GM10847 (cell line): ENCODE measurements around the gene CRAMP1.

ENCODE experiments used
- POLR2A ChIP-seq: IDR thresholded peaks from 2 replicates; pipeline ENCODE4 v1.6.1; 2011; ENCODE audit not compliant: insufficient read length; ENCODE audit errors: extremely low read depth

CRAMP1 gene

DNA sequence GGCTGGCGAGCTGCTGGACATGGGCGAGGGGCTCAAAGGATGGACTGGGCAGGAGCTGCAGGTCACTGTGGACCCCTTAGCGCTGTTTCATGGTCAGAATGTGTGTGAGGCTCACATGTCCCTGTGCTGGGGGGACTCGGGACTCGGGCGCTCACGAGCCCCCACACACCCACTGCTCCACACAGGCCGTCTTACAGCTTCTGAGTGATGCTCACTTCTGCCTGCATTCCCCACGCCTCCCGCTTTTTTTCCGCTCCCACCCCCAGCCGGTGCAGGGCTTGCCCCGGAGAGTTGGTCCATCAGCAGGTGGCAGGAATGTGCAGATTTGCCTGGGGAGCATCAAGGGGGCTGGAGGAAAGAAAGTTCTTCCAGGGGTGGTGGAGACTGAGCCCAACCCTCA, 45.7 kb downstream of the CRAMP1 start:
- no peak for TF ChIP-seq POLR2A

DNA sequence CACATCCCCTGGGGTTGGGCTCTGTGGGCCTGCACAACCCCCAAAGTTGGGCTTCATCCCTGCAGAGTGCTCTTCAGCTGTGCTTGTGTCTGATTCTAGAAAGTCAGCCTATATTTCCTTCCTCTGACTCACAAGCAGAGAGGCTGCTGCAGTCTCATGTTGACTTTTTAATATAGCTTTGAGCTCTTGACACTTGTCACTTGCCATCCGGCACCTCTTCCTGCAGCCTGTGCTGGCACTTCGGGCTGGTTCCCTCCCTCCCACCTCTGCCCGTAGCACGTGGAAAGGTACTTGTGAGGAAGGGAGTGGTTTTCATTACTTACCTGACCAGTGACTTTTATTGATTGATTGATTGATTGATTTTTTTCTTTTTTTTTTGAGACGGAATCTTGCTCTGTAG, 46.9 kb downstream of the CRAMP1 start:
- no peak for TF ChIP-seq POLR2A

DNA sequence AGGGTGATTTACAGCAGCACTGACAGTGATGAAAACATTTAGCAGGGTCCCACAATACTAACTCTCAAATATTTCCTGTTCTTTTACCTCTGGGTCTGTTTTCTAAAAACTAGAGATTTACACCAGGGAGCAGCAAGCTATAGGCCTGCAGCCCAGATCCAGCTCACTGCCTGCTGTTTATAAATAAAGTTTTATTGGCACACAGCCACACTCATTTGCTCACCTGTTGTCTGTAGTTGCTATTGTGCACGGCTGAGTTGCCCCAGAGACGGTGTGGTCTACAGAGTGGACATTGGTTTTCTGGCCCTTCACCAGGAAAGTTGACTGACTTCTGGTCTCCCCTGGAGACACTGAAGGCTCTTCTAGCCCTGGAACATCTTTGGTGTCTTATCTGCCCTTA, 49.7 kb downstream of the CRAMP1 start:
- no peak for TF ChIP-seq POLR2A

DNA sequence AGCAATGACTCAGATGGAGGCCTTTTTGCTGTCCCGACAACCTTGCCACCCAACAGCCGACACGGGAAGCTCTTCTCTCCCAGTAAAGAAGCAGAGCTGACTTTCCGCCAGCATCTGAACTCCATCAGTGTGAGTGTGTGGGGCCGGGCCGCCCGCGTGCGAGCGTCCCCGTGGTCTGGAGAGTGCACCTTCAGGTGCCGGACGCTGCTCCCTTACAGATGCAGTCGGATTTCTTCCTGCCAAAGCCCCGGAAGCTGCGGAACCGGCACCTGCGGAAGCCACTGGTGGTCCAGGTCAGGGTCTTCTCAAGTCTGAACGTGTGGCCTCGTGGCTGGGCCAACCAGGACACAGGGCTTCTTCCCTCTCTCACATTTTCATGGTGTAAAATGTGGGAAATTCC, 50.4 kb downstream of the CRAMP1 start:
- no peak for TF ChIP-seq POLR2A

DNA sequence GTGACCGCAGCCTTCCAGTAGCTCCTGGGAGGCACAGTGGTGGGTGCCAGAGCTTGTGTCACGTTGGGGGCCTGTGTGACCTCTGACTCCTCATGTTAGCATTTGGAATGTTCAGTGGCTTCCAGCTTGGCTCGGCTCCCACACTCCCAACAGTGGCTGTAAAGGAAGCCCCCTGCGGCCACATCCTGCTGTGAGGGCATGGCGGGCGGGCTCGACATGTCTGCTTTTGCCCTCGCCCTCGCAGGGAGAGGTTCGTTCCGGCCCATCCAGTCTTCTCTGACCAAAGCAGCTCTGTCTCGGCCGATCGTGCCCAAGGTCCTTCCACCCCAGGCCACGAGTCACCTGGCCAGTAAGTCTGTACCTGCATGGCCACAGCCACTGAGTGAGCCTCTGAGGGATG, 53.7 kb downstream of the CRAMP1 start:
- TF ChIP-seq POLR2A: no peak

DNA sequence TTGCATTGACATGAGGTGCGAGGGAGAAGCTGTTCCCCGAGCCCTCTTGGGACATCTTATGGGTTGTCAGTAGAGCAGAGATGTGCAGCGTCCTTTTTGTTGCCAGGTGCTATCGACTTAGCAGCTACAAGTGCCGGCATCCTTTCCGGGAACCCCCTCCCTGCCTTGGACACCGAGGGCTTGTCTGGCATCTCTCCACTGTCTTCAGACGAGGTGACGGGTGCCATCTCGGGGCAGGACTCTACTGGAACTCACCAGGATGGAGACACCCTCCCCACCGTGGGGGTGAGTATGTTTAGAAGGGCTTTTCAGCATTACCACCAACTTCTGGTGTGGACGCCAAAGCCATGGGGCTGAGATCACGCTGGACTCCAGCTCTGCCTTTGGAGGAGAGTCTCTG, 54.2 kb downstream of the CRAMP1 start:
- TF ChIP-seq POLR2A: no peak

DNA sequence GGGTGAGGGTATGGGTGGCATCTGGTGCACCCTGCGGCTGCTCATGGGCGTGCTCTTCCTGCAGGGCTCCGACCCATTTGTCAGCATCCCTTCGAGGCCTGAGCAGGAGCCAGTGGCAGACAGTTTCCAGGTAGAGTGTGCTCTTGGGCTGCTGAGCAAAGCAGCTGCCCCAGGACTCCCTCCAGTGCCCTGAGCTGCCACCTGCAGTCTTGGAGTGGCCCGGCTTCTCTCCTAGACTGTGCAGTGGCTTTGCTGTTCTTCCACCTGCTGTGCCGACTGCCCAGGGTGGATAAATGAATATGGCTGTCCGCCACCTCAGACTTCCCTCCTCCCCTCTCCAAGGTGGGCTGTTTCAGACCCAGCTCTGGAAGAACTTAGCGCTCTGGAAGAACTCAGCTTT, 55.1 kb downstream of the CRAMP1 start:
- no peak for TF ChIP-seq POLR2A

DNA sequence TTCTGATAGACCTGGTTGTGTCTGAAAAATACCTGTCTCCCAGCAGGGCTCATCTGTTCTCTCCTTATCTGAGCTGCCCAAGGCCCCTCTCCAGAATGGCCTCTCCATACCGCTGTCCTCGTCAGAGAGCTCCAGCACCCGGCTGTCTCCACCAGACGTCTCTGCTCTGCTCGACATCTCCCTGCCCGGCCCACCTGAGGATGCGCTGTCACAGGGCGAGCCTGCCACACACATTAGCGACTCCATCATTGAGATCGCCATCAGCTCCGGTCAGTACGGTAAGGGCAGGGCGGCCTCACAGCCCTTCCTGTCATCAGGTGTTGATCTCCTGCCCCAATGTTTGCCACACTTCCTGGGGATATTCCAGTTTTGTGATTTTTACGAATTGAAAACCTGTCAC, 55.8 kb downstream of the CRAMP1 start:
- no peak for TF ChIP-seq POLR2A

DNA sequence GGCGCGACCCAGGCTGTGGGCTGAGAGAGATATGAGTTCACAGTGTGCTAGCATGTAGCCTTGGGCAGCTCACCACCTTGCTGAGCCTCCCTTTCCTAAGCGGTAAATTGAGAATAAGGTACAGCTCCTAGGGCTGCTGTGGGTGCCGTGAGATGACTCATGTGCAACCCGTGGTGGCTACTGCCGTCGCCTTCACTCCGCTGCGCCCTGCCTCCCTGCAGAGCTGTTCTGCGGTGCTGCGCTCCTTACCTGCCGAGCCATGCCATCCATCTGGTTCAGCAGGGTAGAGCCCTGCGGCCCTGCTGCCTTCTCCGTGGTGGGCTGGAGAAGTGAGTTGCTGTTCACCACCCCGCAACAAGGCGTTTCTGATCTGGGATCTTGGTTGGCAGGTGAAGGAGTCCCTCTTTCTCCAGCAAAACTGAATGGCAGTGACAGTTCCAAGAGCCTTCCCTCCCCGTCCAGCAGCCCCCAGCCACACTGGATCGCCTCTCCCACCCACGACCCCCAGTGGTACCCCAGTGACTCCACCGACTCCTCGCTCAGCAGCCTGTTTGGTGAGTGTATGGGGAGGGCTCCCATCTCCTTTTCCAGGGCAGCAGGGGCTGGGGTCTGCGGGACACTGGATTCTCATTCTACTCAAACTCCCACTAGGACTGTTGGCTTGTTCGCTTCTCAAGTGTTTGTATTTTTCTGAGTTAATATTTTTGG, 56.6 kb downstream of the CRAMP1 start:
- no peak for TF ChIP-seq POLR2A

DNA sequence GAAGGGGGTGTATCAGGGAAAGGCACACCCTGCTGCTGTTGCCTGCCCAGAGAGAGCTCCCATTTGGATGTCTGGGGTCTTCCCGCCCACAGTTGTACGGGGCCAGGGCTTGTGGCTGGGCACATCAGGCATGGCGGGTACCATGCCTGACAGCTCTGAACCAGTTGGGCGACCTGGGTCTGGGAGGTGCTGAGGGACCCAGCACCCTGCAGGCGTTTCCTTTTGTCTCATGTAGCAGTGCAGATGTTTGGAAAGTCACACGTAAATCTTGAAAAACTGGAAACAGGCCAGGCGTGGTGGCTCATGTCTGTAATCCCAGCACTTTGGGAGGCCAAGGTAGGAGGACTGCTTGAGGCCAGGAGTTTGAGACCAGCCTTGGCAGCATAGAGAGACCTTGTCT, 57.5 kb downstream of the CRAMP1 start:
- TF ChIP-seq POLR2A: no peak

DNA sequence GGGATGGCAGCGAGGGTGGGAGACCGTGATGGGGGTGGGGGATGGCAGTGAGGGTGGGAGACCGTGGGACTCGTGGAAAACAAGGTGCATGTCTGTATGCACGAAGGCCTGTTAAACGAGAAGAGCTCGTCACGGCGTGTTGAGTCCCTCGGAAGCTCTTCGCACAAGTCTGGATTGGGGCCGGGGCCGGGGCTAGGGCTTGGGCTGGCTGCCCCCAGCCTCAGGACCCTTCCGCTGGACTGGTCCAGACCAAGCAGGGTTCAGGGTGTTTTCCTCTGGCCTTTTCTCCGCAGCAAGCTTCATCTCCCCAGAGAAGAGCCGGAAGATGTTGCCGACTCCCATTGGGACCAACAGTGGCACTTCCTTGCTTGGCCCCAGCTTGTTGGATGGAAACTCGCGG, 58.2 kb downstream of the CRAMP1 start:
- no peak for TF ChIP-seq POLR2A

DNA sequence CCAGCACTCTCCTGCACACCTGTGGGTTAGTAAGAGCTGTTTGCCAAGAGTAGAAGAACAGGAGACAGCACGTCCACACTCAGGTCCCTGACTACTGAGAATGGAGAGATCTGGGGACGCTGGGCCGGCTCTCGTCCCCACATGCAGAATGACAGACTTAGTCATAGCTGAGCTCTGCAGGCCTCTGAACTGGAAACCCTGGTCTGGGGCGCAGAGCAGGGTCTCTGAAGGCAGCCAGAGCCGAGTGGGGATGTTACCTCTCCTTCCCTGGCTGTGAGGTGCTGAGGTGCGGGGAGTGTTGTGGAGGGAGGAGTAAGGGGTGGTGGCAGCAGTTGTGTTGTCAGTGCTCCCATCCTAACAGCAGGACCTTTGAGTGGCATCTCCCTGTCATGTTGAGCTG, 58.7 kb downstream of the CRAMP1 start:
- no peak for TF ChIP-seq POLR2A

DNA sequence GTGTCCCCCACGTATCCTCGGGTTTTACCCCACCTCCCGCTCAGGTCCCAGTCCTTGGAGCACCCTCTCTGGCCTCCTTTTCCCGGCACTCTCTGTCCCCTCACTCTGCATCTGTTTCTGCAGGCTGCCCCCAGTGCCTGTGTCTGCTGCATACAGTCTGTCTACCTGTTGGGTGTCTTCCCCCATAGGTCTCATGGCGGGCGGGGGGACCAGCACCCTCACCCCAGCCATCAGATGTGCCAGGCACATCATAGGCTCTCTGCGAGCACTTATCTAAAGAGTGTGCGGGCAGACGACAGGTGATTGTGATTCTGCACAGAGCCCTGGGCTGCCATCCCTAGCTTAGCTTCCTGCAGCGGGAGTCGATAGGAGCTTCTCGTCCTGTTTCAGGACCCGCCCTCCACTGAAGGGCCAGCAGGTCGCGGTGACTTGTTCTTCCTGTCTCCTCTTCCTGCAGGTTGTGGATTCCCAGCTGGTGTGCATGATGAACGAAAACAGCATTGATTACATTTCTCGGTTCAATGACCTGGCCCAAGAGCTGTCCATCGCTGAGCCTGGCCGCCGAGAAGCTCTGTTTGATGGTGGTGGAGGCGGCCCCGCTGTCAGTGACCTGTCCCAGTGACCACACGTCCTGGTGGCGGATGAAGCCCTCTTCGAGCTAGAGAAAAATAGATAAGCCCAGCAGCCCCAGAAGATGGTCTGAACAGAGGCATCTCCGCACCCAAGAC, 61.4 kb downstream of the CRAMP1 start:
- no peak for TF ChIP-seq POLR2A

DNA sequence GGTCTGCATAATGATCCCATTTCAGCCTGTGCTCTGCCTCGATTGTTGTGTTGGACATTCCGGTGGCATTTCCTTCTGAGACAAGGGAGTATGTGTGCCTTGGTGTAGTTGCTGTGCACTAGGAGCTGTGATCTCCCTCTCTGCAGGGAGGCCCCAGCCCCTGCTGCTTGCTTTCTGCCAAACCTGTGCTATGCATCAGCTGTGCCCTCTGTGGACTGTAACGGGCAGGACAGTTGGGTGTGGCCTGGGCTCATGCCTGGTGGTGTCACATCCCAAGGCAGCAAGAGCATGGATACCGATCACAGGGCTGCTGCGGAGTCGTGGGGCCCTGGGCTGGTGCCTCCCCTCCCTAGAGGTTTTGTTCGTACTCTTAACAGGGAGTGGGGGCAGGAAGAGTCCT, 62.1 kb downstream of the CRAMP1 start:
- no peak for TF ChIP-seq POLR2A

DNA sequence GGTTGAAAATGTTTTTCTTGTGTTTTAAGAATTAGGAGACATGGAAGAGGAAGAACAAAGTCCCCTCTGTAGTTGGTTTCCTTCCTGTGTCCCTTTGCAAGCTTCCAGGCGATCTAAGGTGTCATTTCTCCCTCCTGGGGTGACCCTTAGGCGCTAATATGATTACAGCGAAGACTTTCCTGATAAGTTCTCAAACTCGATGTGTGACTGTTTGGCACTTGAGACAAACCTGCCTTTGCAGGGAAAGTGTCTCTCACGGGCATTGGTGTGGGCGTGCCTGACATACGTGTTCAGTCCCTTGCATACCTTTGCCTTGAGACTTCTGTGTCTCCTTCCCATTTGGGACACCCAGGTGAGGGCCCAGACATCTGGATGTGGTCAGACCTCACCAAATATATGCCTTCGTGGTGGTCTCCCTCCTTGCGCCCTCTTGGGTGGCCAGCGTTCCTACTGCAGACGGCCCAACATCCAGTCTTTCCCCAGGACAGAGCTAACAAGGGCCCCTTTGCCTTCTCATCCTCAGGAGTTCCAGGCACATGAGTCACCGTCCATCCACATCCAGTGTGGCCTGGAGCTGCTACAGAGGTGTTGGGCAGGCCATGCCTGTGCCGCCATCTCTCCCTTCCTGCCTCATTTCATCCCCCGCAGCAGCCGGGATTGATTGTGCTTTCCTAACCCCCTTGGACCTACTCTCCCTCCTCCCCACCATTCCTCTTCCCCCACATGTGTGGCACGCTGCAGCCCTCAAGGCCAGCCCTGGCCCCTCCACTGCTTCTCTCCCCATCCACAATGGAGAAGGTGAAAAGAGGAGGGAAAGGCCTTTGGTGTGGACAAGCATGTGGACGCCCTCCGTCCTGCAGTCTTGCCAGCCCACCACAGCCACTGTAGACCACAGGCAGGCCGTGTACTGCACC, 62.8 kb downstream of the CRAMP1 start:
- TF ChIP-seq POLR2A: no peak

DNA sequence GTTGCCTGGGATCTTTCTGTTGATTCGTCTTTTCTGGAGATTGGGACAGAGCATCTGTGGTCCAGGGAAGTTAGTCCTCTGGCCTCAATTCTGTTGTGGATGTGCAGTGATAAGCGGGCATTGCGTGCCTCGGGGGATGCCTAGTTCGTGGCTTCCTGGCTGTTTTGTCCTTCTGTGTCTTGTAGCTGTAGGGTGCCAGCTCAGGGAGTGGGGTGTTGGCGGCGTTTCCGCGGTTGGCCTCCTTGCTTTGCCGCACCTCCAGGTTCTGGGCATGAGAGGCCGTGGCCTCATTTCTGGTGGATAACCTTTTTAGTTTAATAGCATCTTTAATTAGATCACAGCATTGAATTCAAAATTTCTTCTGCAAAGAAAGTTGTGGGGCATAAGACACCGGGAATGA, 64.5 kb downstream of the CRAMP1 start:
- no peak for TF ChIP-seq POLR2A

DNA sequence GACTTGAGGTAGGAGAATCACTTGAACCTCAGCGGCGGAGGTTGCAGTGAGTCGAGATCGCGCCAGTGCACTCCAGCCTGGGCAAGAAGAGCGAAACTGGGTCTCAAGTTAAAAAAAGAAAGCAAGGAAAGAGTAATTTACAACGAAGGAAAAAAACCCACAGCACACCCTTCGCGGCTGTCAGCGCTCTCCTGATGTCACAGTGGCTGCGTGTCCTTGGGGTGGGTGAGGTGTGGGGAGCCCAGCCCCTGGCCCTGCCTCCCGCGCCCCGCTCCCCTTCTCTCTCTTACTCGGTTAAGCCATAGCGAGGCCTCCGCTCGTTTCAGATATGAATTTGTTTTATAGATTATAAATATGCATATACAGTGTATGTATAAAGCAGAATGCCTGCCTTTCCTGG, 65.2 kb downstream of the CRAMP1 start:
- no peak for TF ChIP-seq POLR2A
